GM18520 (cell line): ENCODE measurements around the gene ENTPD6.
"Not testable (repeated sequence)": the region's sequence is repeated elsewhere in the genome, so short reads cannot be mapped to it uniquely, and the experiment has no call there.

Experiments used
- ATAC-seq: cut with Tn5 transposase; IDR thresholded peaks from one replicate; pipeline ENCODE4 v1.9.1; 2021; ENCODE audit not compliant: unreplicated experiment

Gene ENTPD6

GRCh38 chr20:25240851-25241658, 45.5 kb downstream of the ENTPD6 start:
- ATAC-seq, result not testable (repeated sequence)

DNA sequence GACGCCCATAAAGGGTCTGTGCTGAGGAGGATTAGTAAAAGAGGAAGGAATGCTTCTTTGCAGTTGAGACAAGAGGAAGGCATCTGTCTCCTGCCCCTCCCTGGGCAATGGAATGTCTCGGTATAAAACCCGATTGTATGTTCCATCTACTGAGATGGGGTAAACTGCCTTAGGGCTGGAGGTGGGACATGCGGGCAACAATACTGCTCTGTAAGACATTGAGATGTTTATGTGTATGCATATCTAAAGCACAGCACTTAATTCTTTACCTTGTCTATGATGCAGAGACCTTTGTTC, 46.1 kb downstream of the ENTPD6 start:
- not testable (repeated sequence) for ATAC-seq

DNA sequence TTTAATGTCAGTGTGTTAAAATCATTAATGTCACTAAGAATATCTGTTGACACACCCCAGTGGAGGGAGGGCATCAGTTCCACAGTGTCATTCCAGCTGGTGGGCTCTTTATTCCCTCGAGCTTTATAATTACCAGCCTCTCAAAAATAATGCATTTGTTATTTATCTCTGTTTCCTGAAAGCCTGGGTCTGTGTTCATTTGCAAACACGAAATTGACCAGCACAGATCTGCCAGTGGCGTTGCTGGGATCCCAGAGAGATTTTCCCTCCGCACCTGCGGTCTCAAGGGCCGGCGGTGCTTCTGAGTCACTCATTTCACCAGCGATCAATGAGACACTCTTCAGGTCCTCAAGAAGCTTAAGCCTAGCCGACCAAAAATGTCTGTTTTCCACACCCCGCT, 46.7 kb downstream of the ENTPD6 start:
- ATAC-seq, result no peak

GRCh38 chr20:25243416-25243979, 48.0 kb downstream of the ENTPD6 start:
- no peak for ATAC-seq

GRCh38 chr20:25244976-25245375, 49.5 kb downstream of the ENTPD6 start:
- no peak for ATAC-seq

DNA sequence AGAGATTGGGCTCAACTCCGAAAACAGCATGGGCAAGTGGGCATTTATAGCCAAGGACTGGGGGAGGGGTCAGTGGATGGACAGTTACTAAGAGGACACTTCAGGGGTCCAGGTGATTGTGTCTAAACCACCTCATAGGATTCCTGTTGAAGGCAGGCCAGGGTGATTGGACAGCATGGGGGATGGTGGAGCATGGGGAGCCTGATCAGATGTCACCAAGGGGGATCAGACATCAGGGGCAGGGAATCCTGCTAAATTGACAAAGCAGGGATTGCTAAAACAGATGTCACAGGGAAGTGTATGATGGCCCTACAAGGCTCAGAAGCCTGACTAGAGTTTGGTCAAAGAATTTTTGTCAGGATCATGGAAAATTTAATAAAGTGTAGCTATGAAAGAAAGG, 49.9 kb downstream of the ENTPD6 start:
- ATAC-seq, result no peak

DNA sequence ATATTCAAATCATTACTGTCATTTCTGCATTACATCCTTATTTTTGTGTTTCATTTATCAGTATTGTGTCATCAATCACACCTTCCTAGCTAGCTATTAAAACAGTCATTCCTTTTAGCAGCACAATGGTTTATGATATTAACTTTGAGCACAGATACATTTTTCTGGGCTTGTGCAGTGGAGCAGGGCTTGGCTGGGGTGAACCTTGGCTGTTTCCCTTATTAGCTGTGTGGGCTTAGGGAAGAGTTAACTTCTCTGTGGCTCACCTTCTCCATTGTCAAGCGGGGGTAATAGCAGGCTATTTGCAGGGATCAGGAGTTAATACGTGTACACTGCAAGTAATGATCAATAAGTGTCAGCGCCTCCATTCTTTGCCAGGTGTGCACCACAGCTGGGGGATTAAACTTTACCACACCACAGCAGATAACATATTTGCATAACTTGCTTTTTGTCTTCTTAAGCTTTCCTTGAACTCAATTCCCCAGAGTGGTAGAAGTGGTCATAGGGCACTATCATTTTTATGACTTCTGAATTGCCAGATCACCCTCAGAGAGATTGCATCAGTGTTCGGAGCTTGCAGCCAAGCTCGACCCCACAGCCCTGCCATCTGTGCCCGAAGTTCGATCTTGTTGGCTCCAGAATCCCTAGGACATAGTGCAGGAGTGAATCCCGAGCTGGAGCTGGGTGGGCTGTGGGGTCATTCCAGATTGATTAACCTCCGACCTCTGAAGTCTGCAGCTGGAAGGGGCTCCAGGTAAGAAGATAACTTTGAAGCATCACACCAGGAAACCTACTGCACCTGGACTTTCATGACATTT, 50.9 kb downstream of the ENTPD6 start:
- no peak for ATAC-seq

- ATAC-seq, result no peak
Observed at GRCh38 chr20:25247000-25247517, 51.5 kb downstream of the ENTPD6 start.

- ATAC-seq, result peak; percentile 22
Observed at GRCh38 chr20:25247518-25247955, 52.0 kb downstream of the ENTPD6 start.

- peak; percentile 45 for ATAC-seq
Observed at GRCh38 chr20:25247956-25248785, 52.7 kb downstream of the ENTPD6 start, which contains the start of gene PYGB. Gene PYGB, plus strand, starts transcription at chr20:25248085. Its CDS starts 94 bp downstream, at chr20:25248179.

- ATAC-seq, result no peak
Observed at GRCh38 chr20:25248786-25249172, 53.3 kb downstream of the ENTPD6 start.

DNA sequence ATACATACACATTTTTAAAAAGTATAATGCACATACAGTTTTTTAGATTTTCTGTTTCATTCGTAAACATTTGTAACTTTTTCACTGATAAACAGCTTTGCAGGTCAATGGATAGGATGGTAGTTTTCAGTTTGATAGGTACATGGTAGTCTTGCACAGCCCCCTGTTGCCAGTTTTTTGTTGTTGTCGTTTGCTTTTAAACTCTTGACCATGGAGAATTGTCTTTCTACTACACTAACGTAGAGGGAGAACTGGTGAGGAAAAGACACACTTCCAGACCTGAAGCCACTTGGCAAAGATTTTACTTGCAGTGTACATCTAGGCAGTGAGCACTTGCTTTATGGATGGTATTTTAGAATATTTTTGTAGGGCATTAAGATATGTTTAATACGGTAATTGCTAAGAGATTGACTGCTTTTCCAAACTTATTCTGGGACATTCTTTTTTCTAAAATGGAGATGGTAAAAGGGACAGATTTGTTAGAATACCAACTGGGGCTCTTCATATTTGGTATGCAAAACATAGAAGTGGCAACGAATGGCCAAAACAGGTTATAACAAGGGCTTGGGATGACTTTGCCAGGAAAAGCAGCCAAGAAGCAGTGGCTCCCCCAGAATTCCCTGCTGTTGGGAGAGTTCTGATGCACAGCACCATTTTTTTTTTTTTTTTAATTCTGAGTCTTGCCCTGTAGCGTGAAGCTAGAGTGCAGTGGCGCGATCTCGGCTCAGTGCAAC, 53.9 kb downstream of the ENTPD6 start:
- ATAC-seq, result no peak

GRCh38 chr20:25250508-25250907, 55.0 kb downstream of the ENTPD6 start:
- ATAC-seq, result no peak

- ATAC-seq, result no peak
Observed at GRCh38 chr20:25251019-25251418, 55.5 kb downstream of the ENTPD6 start.

DNA sequence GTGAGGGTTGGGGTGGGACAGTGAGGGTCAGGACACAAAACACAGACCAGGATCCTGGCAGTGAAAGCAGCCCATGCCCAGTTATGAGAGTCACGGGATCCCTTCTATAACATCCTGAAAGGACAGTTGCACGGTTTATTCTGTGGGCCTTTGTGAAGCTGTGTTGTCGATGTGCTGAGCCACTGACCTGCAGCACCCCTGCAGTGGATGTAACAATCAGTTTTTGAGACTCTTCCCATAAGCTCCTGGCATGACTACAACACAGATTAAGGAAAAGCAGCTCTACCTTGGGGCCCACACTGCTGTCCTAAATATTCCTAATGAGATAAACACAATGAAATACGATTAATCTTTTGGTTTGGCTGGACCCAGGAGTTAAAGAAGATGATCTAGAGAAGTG, 56.0 kb downstream of the ENTPD6 start:
- no peak for ATAC-seq

GRCh38 chr20:25252230-25252651, 56.7 kb downstream of the ENTPD6 start:
- ATAC-seq, result no peak

DNA sequence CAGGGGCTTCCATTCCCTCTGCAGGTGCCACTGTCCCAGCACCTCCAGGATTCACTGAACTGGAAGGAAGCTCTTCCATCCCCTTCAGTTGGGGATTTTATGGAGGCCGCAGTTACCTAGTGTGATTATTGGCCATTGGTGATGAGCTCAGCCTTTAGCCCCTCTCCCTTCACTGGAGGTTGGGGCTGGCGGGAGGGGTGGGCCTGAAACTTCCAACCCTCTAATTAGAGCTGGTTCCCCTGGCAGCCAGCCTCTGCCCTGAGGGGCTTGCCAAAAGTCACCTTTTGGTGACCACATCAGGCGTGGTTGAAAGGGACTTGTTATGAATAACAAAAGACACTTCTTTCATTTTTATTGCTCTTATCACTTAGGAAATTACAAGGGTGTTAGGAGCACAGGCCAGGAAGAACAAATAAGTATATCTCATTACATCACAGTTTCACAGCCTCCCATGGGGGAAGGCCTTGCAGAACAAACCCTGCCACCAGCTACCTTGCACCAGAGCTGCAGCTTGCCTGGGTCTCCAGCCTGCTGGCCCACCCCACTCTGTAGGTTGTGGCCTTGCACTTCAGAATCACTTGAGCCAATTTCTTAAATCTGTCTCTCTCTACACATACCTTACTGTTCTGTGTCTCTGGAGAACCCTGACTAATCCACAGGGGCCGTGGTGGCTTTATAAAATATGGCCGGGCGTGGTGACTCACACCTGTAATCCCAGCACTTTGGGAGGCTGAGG, 57.3 kb downstream of the ENTPD6 start:
- no peak for ATAC-seq

GRCh38 chr20:25253606-25254275, 58.2 kb downstream of the ENTPD6 start:
- ATAC-seq, result no peak

DNA sequence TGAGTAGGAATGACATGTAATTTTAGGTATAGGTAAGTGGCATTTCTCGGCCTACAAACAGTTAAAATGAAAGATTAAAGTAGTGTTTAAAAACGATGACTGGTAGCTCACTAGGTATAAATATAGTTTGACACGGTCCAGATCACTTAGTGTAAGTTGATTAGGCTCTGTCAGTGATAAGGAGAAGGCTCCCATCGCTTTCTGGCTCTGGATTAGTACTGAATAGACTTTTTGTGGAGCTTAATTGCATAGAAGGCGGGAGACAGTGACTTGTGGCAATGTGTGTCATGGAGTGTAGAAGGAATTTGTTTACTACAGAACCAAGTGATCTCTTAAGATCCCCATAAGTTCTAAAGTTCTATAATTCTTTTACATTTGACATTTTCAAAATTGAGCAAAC, 59.1 kb downstream of the ENTPD6 start:
- ATAC-seq, result no peak
